ENCODE data around the gene GAPDH.

- TF ChIP-seq POLR2A (IDR thresholded peaks at IDR 0.05; ENCODE audit: extremely low read depth, insufficient read length) (no peak), CTCF (IDR thresholded peaks at IDR 0.05; ENCODE audit: low read depth, low read length) (no peak), MYC (IDR thresholded peaks at IDR 0.05; ENCODE audit: low read depth, low read length) (no peak), MAX (IDR thresholded peaks at IDR 0.05; ENCODE audit: low read depth, low read length) (no peak)
Observed at GRCh38 chr12:6488240-6488639, 46.1 kb upstream of the GAPDH start.

Data from NB4 (cell line).